OCI-LY7 (cell line): ENCODE results near the gene PLEKHA6.

Source experiments
- CTCF ChIP-seq: fragments of 200-600 bp; sonication (generic); conservative IDR thresholded peaks from 2 replicates; pipeline ENCODE4 v1.5.1; 2014; ENCODE audit warnings: mild to moderate bottlenecking, antibody characterized with exemption, low read length, moderate library complexity, mixed read lengths
- EZH2phosphoT487 ChIP-seq: fragments of 200-600 bp; sonication (generic); IDR thresholded peaks from 2 replicates; pipeline ENCODE4 v1.6.1; 2018; ENCODE audit warnings: low read depth, borderline replicate concordance, mild to moderate bottlenecking, mixed run types, antibody characterized with exemption, low read length, moderate library complexity, mixed read lengths

- no peak for TF ChIP-seq CTCF
- no peak for TF ChIP-seq EZH2phosphoT487
Observed at GRCh38 chr1:204246876-204247275, 112.9 kb downstream of the PLEKHA6 start.
